Stimulated activated naive CD8-positive, alpha-beta T cell treated with anti-CD3 and anti-CD28 coated beads, Interleukin-15, amount 100 ng/mL, for 72 hours (primary cell): ENCODE measurements around the gene RUNX2.
A peak's percentile ranks its signal among the peaks of the same experiment; 100 is the strongest.

Experiments
- ATAC-seq: fragments of 150-1000 bp; cut with Tn5 transposase; 2 replicates; pipeline ENCODE4 v1.10.0; 2021; ENCODE audit warnings: mild to moderate bottlenecking, moderate library complexity
- DNase-seq, 2 donors: peaks; one replicate each; pipeline ENCODE4 v3.0.0; 2021 to 2022
- H3K27ac Mint-ChIP-seq, 2 donors: one replicate each; pipeline ENCODE4 v1.8.0; 2022; ENCODE audit warnings: mild to moderate bottlenecking in 2 of 2, mixed read lengths in 2 of 2, moderate library complexity in 2 of 2
- H3K27me3 Mint-ChIP-seq: one replicate; pipeline ENCODE4 v1.8.0; 2022; ENCODE audit warnings: mixed read lengths
- H3K4me1 Mint-ChIP-seq: one replicate; pipeline ENCODE4 v1.8.0; 2022; ENCODE audit warnings: mild to moderate bottlenecking, mixed read lengths
- H3K4me3 Mint-ChIP-seq, 2 donors: one replicate each; pipeline ENCODE4 v1.8.0; 2022; ENCODE audit warnings: mild to moderate bottlenecking in 2 of 2, mixed read lengths in 2 of 2, moderate library complexity in 1 of 2
- H3K9me3 Mint-ChIP-seq, 2 donors: one replicate each; pipeline ENCODE4 v1.8.0; 2022; ENCODE audit warnings: mixed read lengths in 2 of 2

RUNX2 gene

DNA sequence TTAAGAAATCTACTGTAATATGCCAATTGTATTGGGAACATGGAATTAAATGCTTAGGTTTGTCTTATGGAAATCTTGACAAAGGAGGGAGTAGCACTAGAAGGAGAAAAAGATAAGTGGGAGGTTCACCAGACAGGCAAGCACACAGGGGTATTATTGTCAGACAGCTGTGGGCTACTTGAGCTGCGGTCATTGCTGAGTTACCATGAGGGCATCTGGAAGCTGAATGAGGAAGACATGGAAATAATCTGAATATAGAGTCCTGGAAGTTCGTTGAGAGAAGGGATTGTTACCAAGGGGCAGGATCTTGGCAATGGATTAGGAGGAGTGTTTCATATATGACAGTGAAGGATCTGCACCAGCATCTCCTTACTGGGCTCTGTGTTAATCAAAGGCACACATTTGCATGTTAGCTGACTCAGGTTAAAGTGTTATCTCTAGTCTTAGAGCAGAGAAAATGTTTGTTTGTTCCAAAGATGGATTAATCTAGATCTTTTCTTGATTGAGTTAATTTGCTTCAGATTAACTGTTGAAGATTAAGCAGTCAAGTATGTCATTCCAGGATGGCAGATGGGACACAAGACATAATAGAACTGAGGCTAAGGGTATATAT is 102.6 kb downstream of the RUNX2 start:
- no peaks in the 10 kb centered on the region for H3K27me3 Mint-ChIP-seq
- peak overlapping the region in 1 of 2 donors; percentile 94 for H3K27ac Mint-ChIP-seq
- ATAC-seq (peak; percentile 34), DNase-seq (no peak)
- no peak overlapping the region for H3K4me3 Mint-ChIP-seq
- H3K9me3 Mint-ChIP-seq: no peaks in the 10 kb centered on the region
- H3K4me1 Mint-ChIP-seq: peaks cover 66% of the 10 kb centered on the region

DNA sequence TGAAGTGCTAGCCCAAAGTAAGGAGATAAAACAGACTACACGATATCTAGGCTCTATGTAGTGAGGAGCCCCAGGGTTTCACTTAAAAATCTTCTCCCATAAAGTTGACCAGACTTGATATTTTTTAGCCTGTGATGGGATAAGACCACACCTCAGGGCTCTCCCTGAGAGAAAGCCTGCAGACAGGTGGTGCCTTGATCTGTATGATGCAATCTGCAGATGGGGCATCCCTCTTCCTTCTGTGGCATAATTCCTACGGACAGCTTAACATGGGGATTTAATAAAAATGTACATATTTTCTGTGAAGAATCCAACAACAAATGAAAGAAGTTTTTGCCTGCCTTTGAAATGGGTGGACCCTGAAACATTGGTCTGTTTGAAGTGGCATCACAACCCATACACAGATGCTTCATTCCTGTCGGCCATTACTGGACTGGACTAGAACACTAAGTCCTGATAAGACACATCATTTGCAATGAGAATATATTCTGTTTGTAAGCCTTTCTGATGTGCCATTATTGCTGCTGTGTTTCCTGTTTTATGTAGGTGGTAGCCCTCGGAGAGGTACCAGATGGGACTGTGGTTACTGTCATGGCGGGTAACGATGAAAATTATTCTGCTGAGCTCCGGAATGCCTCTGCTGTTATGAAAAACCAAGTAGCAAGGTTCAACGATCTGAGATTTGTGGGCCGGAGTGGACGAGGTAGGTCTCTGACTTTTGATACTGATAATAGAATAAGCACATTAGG is 103.4 kb downstream of the RUNX2 start:
- ATAC-seq (peak; percentile 59), DNase-seq (peak in 1 of 2 donors; percentile 21)
- Mint-ChIP-seq H3K4me3 (peak overlapping the region; percentile 81 to 89), H3K4me1 (peaks cover 74% of the 10 kb centered on the region), H3K9me3 (no peaks in the 10 kb centered on the region), H3K27ac (peak overlapping the region; percentile 94 to 97), H3K27me3 (no peaks in the 10 kb centered on the region)

DNA sequence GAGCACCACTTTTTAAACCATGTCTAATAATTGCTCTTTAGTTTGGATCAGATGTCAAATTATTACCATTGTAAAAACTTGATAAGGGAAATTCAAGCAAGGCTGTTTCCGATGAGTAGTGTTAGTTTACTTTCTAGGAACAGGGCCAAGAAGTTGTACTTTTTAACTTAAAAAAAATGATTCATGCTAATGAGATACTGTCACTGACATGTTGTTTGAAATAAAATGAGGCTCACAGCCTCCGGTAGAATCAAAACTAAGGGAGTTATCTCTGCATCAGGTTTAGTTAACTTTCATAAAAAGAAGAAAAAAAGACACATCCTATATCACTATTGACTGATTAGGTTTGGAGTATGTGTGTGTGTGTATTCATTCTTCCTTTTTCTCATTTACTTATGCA is 104.8 kb downstream of the RUNX2 start:
- ATAC-seq (no peak), DNase-seq (no peak)
- Mint-ChIP-seq H3K4me3 (peak overlapping the region; percentile 48 to 69), H3K27me3 (no peaks in the 10 kb centered on the region), H3K4me1 (peaks cover 85% of the 10 kb centered on the region), H3K9me3 (no peaks in the 10 kb centered on the region), H3K27ac (no peak overlapping the region)

DNA sequence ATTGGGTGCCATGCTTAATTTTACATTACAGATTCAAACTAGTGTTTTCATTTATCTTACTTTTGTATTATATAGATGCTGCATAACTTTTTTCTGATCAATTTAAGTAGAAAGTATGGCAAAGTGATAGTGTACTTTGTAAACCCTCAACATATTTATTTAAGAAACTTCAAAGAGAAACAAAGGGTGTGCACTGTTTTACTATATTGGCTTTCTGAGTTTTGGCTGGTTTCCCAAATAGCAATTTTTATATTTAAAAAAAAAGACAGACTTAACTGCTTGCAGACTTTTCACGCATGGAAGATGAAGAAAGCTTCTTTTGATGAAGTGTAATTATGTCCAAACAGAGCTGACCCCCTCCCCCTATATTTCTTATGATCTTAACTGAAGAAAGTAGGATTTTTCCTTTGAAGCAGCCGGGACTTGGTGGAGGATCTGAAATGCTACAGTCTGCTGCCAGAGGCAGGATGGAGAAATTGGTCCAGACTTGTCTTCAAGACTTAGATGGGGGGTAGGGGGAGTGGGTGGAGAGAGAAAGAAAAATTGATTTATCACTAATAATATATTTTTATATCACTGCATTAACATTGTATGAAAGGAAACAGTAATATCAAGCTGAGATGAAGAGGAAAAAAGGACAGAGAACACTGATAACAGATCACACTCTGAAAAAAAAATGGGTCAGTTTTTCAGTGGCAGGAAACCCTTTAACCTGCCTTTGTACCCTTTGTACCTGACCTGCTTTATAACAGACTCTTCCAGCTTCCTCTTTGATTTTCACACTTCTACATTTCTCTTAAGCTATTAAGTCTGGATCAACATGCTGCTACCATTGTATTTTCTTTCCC is 105.6 kb downstream of the RUNX2 start:
- DNase-seq: no peak
- ATAC-seq: no peak
- Mint-ChIP-seq H3K9me3 (no peaks in the 10 kb centered on the region), H3K27me3 (no peaks in the 10 kb centered on the region), H3K4me3 (peak overlapping the region; percentile 57 to 79), H3K27ac (peak overlapping the region; percentile 49 to 67), H3K4me1 (peaks cover 85% of the 10 kb centered on the region)

GRCh38 chr6:45434381-45434700 is 106.2 kb downstream of the RUNX2 start:
- peak; percentile 52 for ATAC-seq
- no peak for DNase-seq
- Mint-ChIP-seq H3K27me3 (no peaks in the 10 kb centered on the region), H3K4me3 (peak overlapping the region; percentile 57 to 79), H3K27ac (peak overlapping the region; percentile 49 to 67), H3K4me1 (peaks cover 85% of the 10 kb centered on the region), H3K9me3 (no peaks in the 10 kb centered on the region)

DNA sequence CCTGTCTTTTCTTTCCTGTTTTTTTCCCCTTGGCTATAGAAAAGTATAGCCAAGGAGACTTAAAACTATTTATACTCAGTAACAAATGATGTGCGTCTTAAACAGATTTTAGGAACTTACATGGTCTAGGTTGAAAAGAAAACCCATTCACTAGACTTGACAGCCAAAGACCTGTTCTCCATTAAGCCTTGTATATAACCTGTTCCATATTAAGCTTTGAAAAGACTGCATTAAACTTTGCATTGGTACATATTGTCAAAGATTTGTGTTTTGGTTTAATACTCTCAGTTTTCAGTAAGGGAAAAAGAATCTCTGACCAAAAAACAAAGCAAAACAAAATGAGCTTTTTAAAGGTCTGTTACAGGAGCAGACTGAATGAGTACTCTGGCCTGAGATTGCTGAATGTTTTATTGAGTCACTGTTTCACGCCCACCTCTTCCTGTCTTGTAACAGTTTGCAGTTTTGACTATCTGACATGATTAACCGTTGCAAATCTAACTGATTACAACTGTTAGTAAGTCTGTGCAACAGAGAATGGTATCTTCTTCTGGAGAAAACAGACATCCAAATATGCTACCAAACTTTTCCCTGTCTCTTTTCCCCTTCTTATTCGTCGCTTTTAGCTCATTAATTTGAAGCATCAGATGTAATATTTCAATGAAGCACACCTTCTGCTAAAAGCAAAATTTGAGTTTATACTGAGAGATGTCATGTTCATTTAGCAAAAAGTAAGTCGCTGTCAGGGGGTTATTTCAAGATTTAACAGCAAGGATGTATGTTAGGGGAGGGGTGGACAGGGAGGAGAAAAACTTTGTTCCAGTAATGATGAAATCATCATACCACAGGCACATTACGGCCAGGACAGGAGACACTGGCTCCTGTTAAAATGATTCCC is 108.7 kb downstream of the RUNX2 start:
- ATAC-seq (peak; percentile 97), DNase-seq (peak; percentile 34 to 47)
- no peaks in the 10 kb centered on the region for H3K27me3 Mint-ChIP-seq
- H3K4me3 Mint-ChIP-seq: peak overlapping the region; percentile 60 to 64
- no peaks in the 10 kb centered on the region for H3K9me3 Mint-ChIP-seq
- H3K4me1 Mint-ChIP-seq: peaks cover 74% of the 10 kb centered on the region
- H3K27ac Mint-ChIP-seq: peak overlapping the region; percentile 84 to 85

DNA sequence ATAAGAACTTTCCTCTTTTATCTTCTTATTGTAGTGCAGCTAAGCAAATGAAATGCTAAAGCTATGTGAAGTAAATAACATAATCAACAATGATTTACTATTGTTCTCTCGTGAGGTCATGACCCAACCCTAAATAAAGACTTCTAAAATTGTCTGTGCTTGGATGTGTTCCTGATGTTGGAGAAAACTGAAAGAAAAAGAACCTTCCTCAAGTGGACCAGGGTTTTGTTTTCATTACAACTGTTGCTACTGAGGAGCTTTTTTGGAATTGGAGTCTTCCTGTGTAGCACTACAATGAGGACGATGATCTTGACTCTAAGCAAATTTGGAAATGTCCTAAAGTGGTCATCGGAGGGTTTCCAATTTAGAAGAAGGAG is 109.3 kb downstream of the RUNX2 start:
- Mint-ChIP-seq H3K9me3 (no peaks in the 10 kb centered on the region), H3K4me1 (peaks cover 76% of the 10 kb centered on the region), H3K27me3 (no peaks in the 10 kb centered on the region), H3K27ac (peak overlapping the region in 1 of 2 donors; percentile 42), H3K4me3 (peak overlapping the region in 1 of 2 donors; percentile 42)
- ATAC-seq (no peak), DNase-seq (no peak)

- no peak overlapping the region for H3K27ac Mint-ChIP-seq
- peaks cover 81% of the 10 kb centered on the region for H3K4me1 Mint-ChIP-seq
- no peaks in the 10 kb centered on the region for H3K27me3 Mint-ChIP-seq
- DNase-seq: no peak
- H3K4me3 Mint-ChIP-seq: peak overlapping the region in 1 of 2 donors; percentile 3
- no peaks in the 10 kb centered on the region for H3K9me3 Mint-ChIP-seq
- no peak for ATAC-seq
Measured at GRCh38 chr6:45438151-45438550, 110.0 kb downstream of the RUNX2 start.

- peaks cover 75% of the 10 kb centered on the region for H3K4me1 Mint-ChIP-seq
- ATAC-seq (no peak), DNase-seq (no peak)
- no peaks in the 10 kb centered on the region for H3K27me3 Mint-ChIP-seq
- H3K27ac Mint-ChIP-seq: no peak overlapping the region
- no peaks in the 10 kb centered on the region for H3K9me3 Mint-ChIP-seq
- no peak overlapping the region for H3K4me3 Mint-ChIP-seq
Measured at GRCh38 chr6:45438849-45439406, 110.8 kb downstream of the RUNX2 start.

GRCh38 chr6:45439459-45439858 is 111.3 kb downstream of the RUNX2 start:
- ATAC-seq: no peak
- Mint-ChIP-seq H3K27ac (no peak overlapping the region), H3K4me3 (no peak overlapping the region), H3K27me3 (no peaks in the 10 kb centered on the region), H3K4me1 (peaks cover 70% of the 10 kb centered on the region), H3K9me3 (no peaks in the 10 kb centered on the region)
- no peak for DNase-seq

DNA sequence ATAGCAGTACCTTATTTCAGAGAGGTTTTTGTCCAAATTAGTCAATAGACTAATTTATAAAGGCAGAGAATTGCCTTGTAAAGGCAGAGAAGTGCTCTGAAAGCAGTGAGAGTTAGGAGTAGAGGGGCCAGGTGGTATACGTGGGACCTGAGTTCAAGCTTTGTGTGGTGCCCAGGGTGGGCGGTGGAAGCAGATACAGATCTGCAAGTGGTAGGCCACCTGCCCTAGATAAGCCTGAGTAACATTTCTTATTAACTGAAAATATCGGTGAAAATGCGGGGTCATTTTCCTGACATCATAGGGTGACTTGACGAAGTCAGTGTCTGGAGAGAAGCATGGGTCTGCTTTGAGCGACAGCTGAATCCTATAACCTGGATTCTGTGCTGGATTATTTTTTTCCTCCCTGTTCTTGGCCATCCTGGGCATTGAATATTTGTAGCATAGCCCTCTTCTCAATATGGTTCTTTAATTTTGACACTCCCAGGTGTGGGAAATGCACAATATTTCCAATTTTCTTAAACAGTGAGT is 111.8 kb downstream of the RUNX2 start:
- peak overlapping the region in 1 of 2 donors; percentile 11 for H3K27ac Mint-ChIP-seq
- no peak overlapping the region for H3K4me3 Mint-ChIP-seq
- ATAC-seq: no peak
- no peak for DNase-seq
- no peaks in the 10 kb centered on the region for H3K9me3 Mint-ChIP-seq
- no peaks in the 10 kb centered on the region for H3K27me3 Mint-ChIP-seq
- H3K4me1 Mint-ChIP-seq: peaks cover 67% of the 10 kb centered on the region

- Mint-ChIP-seq H3K9me3 (no peaks in the 10 kb centered on the region), H3K4me3 (peak overlapping the region in 1 of 2 donors; percentile 45), H3K27me3 (no peaks in the 10 kb centered on the region), H3K27ac (peak overlapping the region in 1 of 2 donors; percentile 28), H3K4me1 (peaks cover 64% of the 10 kb centered on the region)
- peak; percentile 72 for ATAC-seq
- DNase-seq: no peak
Measured at GRCh38 chr6:45441851-45442453, 113.8 kb downstream of the RUNX2 start.

- H3K4me1 Mint-ChIP-seq: peaks cover 58% of the 10 kb centered on the region
- ATAC-seq: no peak
- no peaks in the 10 kb centered on the region for H3K27me3 Mint-ChIP-seq
- no peaks in the 10 kb centered on the region for H3K9me3 Mint-ChIP-seq
- no peak overlapping the region for H3K4me3 Mint-ChIP-seq
- DNase-seq: no peak
- H3K27ac Mint-ChIP-seq: peak overlapping the region in 1 of 2 donors; percentile 40
Measured at GRCh38 chr6:45442716-45443115, 114.6 kb downstream of the RUNX2 start.

GRCh38 chr6:45445364-45445748 is 117.2 kb downstream of the RUNX2 start:
- Mint-ChIP-seq H3K4me3 (peak overlapping the region; percentile 6 to 39), H3K9me3 (no peaks in the 10 kb centered on the region), H3K4me1 (peaks cover 55% of the 10 kb centered on the region), H3K27me3 (no peaks in the 10 kb centered on the region), H3K27ac (peak overlapping the region in 1 of 2 donors; percentile 84)
- DNase-seq (no peak), ATAC-seq (no peak)
